HG03045 (cell line): ENCODE results near the gene CRACR2A.

ENCODE experiments used
- ATAC-seq: cut with Tn5 transposase; IDR thresholded peaks from one replicate; pipeline ENCODE4 v1.9.1; 2021; ENCODE audit warnings: mild to moderate bottlenecking, moderate library complexity; ENCODE audit not compliant: unreplicated experiment

Gene CRACR2A

GRCh38 chr12:3726456-3726855 lies 26.5 kb downstream of the CRACR2A start:
- no peak for ATAC-seq

GRCh38 chr12:3725388-3726115 lies 27.4 kb downstream of the CRACR2A start:
- ATAC-seq = no peak

- no peak for ATAC-seq
These were observed 28.7 kb downstream of the CRACR2A start for GRCh38 chr12:3723916-3724805.

GRCh38 chr12:3722368-3722767 lies 30.5 kb downstream of the CRACR2A start:
- ATAC-seq = no peak

DNA sequence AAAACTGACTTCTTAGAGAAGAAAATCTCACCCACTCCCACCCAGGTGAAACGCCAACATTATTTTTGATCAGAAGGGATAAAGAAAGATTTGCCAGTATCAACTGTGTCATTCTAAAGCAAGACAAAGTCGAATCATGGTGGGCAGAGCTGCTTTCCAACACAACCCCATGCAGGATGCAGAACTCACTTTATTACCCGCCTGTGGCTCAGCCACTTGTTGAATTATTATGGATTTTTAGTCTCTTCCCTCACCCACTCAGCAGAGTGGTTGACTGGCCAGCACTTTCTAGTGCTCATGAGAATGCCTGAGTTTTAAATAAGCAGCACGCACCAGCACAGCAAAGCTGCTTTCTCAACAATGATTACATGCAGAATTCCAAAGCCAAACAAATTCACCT lies 32.1 kb downstream of the CRACR2A start:
- no peak for ATAC-seq

- ATAC-seq = no peak
These were observed 34.8 kb downstream of the CRACR2A start for GRCh38 chr12:3718100-3718499.

- no peak for ATAC-seq
These were observed 35.5 kb downstream of the CRACR2A start for GRCh38 chr12:3717283-3717898.

DNA sequence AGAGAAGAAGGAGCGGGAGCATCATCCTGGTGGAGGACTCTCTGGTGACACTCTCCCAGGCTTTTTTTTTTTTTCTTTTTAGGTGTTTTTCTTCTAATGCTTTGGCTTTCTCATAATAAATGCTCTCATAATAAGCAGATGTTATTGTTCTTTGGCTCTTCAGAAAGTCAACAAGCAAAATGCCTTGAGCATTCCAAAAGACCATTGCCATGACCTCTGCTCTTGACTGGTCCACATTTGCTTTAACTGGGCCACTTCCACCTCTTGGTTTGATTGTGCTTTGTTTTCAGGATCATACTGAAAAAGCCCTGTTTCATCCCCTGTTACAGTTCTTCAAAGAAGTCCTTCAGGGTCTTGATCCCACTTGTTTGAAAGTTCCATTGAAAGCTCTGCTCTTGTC lies 36.9 kb downstream of the CRACR2A start:
- no peak for ATAC-seq

DNA sequence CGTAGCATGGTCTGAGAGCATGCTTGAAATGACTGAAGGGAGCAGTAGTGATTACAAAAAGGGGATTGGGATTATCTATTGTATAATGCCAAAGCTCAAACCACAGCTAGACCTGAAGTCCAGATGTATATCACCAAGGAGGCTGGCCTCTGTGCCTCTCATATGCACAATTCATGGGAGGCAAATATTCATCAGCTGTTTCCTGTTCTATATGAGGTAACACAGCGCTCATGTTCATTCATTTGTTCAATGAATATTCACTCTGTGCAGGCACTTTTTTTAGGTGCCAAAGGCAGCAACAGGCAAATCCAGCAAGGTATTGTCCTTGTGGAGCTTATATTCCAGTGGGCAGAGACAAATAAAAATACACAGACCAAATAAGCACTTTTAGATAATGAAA lies 39.0 kb downstream of the CRACR2A start:
- no peak for ATAC-seq

- ATAC-seq = no peak
These were observed 39.4 kb downstream of the CRACR2A start for GRCh38 chr12:3713483-3713882.

DNA sequence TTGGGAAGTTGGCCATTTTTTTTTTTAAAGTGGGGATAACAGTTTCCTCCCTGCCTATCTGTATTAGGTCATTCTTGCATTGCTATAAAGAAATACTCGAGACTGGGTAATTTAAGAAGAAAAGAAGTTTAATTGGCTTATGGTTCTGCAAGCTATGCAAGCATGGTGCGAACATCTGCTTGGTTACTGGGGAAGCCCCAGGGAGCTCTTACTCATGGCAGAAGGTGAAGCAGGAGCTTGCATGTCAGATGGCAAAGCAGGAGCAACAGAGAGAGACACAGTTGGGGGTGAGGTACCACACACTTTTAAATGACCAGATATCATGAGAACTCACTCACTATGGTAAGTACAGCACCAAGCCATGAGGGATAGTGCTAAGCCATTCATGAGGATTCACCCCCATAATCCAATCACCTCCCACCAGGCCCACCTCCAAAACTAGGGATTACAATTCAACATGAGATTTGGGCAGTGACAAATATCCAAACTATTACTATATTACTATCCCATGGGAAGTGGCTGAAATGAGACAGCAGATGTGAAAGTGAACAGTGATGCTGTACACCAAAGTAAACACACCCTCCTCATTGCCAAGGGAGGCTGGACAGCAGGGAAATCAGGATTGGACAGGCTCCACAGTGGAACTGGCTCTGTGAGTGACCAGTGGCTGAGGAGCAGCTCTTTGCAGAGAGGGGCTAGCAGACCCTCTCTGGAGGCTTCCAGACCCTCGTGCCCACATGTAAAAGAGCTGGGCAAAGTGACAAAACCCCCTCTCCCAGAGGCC lies 40.5 kb downstream of the CRACR2A start:
- ATAC-seq = no peak

GRCh38 chr12:3705354-3705675 lies 47.6 kb downstream of the CRACR2A start:
- no peak for ATAC-seq

GRCh38 chr12:3704512-3705353 lies 48.2 kb downstream of the CRACR2A start:
- ATAC-seq = no peak

- ATAC-seq = no peak
These were observed 52.0 kb downstream of the CRACR2A start for GRCh38 chr12:3700861-3701260.

- no peak for ATAC-seq
These were observed 54.5 kb downstream of the CRACR2A start for GRCh38 chr12:3698218-3698974.

DNA sequence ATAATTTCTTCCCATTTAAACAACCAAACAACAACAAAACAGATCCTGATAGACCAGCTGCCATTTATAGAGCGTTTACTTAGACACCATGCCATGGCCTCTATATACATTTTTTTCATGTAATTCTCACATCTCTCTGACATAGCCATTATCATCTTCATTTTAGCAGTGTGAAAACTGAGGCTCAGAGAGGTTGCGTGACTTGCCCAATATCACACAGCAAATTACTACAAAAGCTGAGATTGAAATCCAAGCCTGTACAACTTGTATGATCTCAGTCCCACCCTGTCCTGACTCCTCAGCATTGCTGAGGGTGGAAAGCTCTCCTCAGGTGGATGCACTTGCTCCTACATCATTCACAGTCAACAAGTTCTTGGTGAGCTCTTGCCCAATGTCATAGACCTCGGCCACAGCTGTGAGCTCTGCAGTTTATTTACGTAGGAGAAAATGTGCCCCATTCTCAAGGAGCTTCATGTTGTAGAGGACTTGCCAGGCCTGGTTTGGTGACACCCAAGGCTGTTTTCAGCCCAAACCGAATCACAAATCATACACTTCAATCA lies 55.5 kb downstream of the CRACR2A start:
- ATAC-seq = no peak

- ATAC-seq = no peak
These were observed 58.2 kb downstream of the CRACR2A start for GRCh38 chr12:3694673-3695072.

DNA sequence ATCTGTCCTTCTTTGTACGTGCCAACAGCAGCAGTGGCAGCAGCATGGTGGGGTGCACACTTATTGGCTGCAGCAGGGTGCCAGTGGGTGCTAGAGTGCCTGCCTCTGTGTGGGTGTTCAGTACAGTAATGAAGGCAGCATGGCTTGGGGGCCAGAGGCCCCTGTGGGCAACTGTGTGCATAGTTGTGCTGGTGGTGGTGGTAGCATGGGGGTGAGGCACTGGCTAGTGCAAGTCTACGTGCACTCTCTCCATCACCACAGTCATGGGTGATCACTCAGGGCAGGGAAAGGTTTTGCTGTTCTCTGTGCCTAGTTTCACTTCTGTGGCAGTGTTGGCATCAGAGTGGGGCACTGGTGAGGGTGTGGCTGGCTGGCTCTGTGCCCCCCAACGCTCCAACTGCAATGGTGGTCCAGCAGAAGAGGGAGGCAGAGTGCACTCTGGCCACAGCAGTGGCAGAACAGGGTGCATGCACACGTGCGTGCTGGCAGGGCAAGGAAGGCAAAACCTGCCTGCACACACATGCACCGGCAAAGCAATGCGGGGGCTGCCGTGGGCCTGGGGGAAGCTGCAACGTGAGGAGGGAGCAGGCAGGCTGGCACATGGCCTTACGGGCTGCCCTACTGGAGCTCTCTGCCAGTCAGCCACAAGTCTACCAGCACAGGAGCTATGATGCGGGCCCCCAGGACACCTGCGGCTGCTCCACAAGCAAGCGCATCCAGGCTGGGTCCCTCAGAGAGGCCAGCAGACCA lies 60.1 kb downstream of the CRACR2A start:
- no peak for ATAC-seq
